DMS153 treated with DMSO at 0.1 percent for 48 hours (cell line): ENCODE measurements around the gene PSMB8.
"Not testable (repeated sequence)": the region's sequence is repeated elsewhere in the genome, so short reads cannot be mapped to it uniquely, and the experiment has no call there.

Experiments used
- DNase-seq: peaks from one replicate; lab custom pipeline; 2025; ENCODE audit not compliant: unreplicated experiment; lab: John Stamatoyannopoulos, UW

PSMB8 gene

GRCh38 chr6:32838114-32838958, 5.5 kb downstream of the PSMB8 start, which contains the start of gene TAP2:
Gene TAP2, minus strand, starts transcription at chr6:32838739. Its CDS starts 506 bp downstream, at chr6:32838233.
- peak; percentile 77 for DNase-seq

- no peak for DNase-seq
Measured at GRCh38 chr6:32837651-32838113, 6.2 kb downstream of the PSMB8 start.

- no peak for DNase-seq
Measured at GRCh38 chr6:32836873-32837272, 7.0 kb downstream of the PSMB8 start.

- no peak for DNase-seq
Measured at GRCh38 chr6:32835167-32835893, 8.5 kb downstream of the PSMB8 start.

- no peak for DNase-seq
Measured at GRCh38 chr6:32833664-32834063, 10.2 kb downstream of the PSMB8 start.

- no peak for DNase-seq
Measured at GRCh38 chr6:32832535-32832934, 11.3 kb downstream of the PSMB8 start.

- no peak for DNase-seq
Measured at GRCh38 chr6:32830936-32831335, 12.9 kb downstream of the PSMB8 start.

GRCh38 chr6:32830017-32830416, 13.8 kb downstream of the PSMB8 start:
- no peak for DNase-seq

GRCh38 chr6:32829495-32829894, 14.4 kb downstream of the PSMB8 start:
- DNase-seq, result no peak

- DNase-seq, result no peak
Measured at GRCh38 chr6:32827025-32827424, 16.8 kb downstream of the PSMB8 start.

- DNase-seq, result no peak
Measured at GRCh38 chr6:32825966-32826365, 17.9 kb downstream of the PSMB8 start.

- DNase-seq, result no peak
Measured at GRCh38 chr6:32819729-32820128, 24.1 kb downstream of the PSMB8 start.

GRCh38 chr6:32818867-32819266, 25.0 kb downstream of the PSMB8 start:
- no peak for DNase-seq

GRCh38 chr6:32816746-32817204, 27.1 kb downstream of the PSMB8 start, which contains the start of gene HLA-DOB:
Gene HLA-DOB, minus strand, starts transcription at chr6:32817002. Its CDS starts 51 bp downstream, at chr6:32816951.
- DNase-seq, result no peak

GRCh38 chr6:32815996-32816395, 27.9 kb downstream of the PSMB8 start:
- DNase-seq, result no peak

- DNase-seq, result no peak
Measured at GRCh38 chr6:32815115-32815514, 28.7 kb downstream of the PSMB8 start.

- no peak for DNase-seq
Measured at GRCh38 chr6:32814145-32814544, 29.7 kb downstream of the PSMB8 start.

- no peak for DNase-seq
Measured at GRCh38 chr6:32809171-32809570, 34.7 kb downstream of the PSMB8 start.

- DNase-seq, result no peak
Measured at GRCh38 chr6:32807020-32807580, 36.7 kb downstream of the PSMB8 start.

- DNase-seq, result not testable (repeated sequence)
Measured at GRCh38 chr6:32805404-32805803, 38.4 kb downstream of the PSMB8 start.

- no peak for DNase-seq
Measured at GRCh38 chr6:32803416-32803815, 40.4 kb downstream of the PSMB8 start.
